IgD-negative memory B cell (primary cell): ENCODE measurements around the gene FGG. TPM values are rescaled to one million over a fixed set of nuclear protein-coding genes. Genes with fewer than 3 reads are reported as not detected.
"Not testable (repeated sequence)": the region's sequence is repeated elsewhere in the genome, so short reads cannot be mapped to it uniquely, and the experiment has no call there.

ENCODE experiments used
- H3K27ac Mint-ChIP-seq, 3 donors: one replicate each; pipeline ENCODE4 v1.8.0; 2020 to 2022; ENCODE audit warnings: mild to moderate bottlenecking in 3 of 3, mixed read lengths in 3 of 3, moderate library complexity in 1 of 3
- H3K27me3 Mint-ChIP-seq: one replicate; pipeline ENCODE4 v1.8.0; 2021; ENCODE audit warnings: mixed read lengths
- H3K36me3 Mint-ChIP-seq: one replicate; pipeline ENCODE4 v1.8.0; 2020; ENCODE audit warnings: mild to moderate bottlenecking, mixed read lengths
- H3K4me1 Mint-ChIP-seq, 3 donors: one replicate each; pipeline ENCODE4 v1.8.0; 2020 to 2022; ENCODE audit warnings: mixed read lengths in 3 of 3, mild to moderate bottlenecking in 1 of 3
- H3K4me3 Mint-ChIP-seq, 4 donors: one replicate each; pipeline ENCODE4 v1.8.0; 2020 to 2022; ENCODE audit warnings: mild to moderate bottlenecking in 4 of 4, mixed read lengths in 4 of 4, moderate library complexity in 3 of 4
- H3K9me3 Mint-ChIP-seq, 3 donors: one replicate each; pipeline ENCODE4 v1.8.0; 2020 to 2021; ENCODE audit warnings: mixed read lengths in 3 of 3, mild to moderate bottlenecking in 1 of 3
- polyA plus RNA-seq: library from polyadenylated mRNA; unstranded; fragments of 300-500 nt; fragmentation: Illumina TruSeq; gene quantifications from one replicate; pipeline ENCODE4 v1.2.3, GENCODE V29; 2021

Gene FGG
- polyA plus RNA-seq, 1 donor from 2014 or later: not detected

- Mint-ChIP-seq H3K27me3 (peaks cover 7% of the 10 kb centered on the region), H3K9me3 (peaks cover 0 to 2% (median 0%) of the 10 kb centered on the region in 3 donors), H3K4me1 (peaks cover 0 to 1% (median 0%) of the 10 kb centered on the region in 3 donors), H3K27ac (peak overlapping the region in 1 of 3 donors; percentile 83), H3K4me3 (no peak overlapping the region), H3K36me3 (peaks cover 2% of the 10 kb centered on the region)
Measured at GRCh38 chr4:154603033-154603943, 9.2 kb downstream of the FGG start.

- Mint-ChIP-seq H3K27ac (no peak overlapping the region), H3K4me3 (no peak overlapping the region), H3K4me1 (peaks cover 0 to 1% (median 0%) of the 10 kb centered on the region in 3 donors), H3K9me3 (peaks cover 0 to 2% (median under 1%) of the 10 kb centered on the region in 3 donors), H3K27me3 (peaks cover 7% of the 10 kb centered on the region), H3K36me3 (peaks cover 2% of the 10 kb centered on the region)
Measured at GRCh38 chr4:154602404-154603020, 9.9 kb downstream of the FGG start.

GRCh38 chr4:154597798-154598774, 14.4 kb downstream of the FGG start:
- Mint-ChIP-seq H3K27ac (no peak overlapping the region), H3K9me3 (peaks cover 0 to 2% (median 1%) of the 10 kb centered on the region in 3 donors), H3K27me3 (peaks cover 3% of the 10 kb centered on the region), H3K36me3 (no peaks in the 10 kb centered on the region), H3K4me3 (no peak overlapping the region), H3K4me1 (peaks cover 0 to 1% (median 0%) of the 10 kb centered on the region in 3 donors)

- not testable (repeated sequence) for H3K27ac Mint-ChIP-seq, H3K4me3 Mint-ChIP-seq, H3K9me3 Mint-ChIP-seq, H3K4me1 Mint-ChIP-seq, H3K36me3 Mint-ChIP-seq, H3K27me3 Mint-ChIP-seq
Measured at GRCh38 chr4:154597281-154597680, 15.2 kb downstream of the FGG start.

- no peaks in the 10 kb centered on the region for H3K27me3 Mint-ChIP-seq
- H3K36me3 Mint-ChIP-seq: no peaks in the 10 kb centered on the region
- no peaks in the 10 kb centered on the region for H3K4me1 Mint-ChIP-seq
- peaks cover 0 to 2% (median 1%) of the 10 kb centered on the region in 3 donors for H3K9me3 Mint-ChIP-seq
- no peak overlapping the region for H3K4me3 Mint-ChIP-seq
- H3K27ac Mint-ChIP-seq: no peak overlapping the region
Measured at GRCh38 chr4:154595807-154596206, 16.6 kb downstream of the FGG start.

GRCh38 chr4:154594343-154594742, 18.1 kb downstream of the FGG start:
- H3K4me1 Mint-ChIP-seq, H3K27ac Mint-ChIP-seq, H3K36me3 Mint-ChIP-seq, H3K27me3 Mint-ChIP-seq, H3K4me3 Mint-ChIP-seq, H3K9me3 Mint-ChIP-seq: not testable (repeated sequence)

GRCh38 chr4:154593868-154594267, 18.6 kb downstream of the FGG start:
- Mint-ChIP-seq H3K4me3 (no peak overlapping the region), H3K4me1 (no peaks in the 10 kb centered on the region), H3K27ac (no peak overlapping the region), H3K9me3 (peaks cover 0 to 3% (median 0%) of the 10 kb centered on the region in 3 donors), H3K36me3 (no peaks in the 10 kb centered on the region), H3K27me3 (peaks cover 2% of the 10 kb centered on the region)

GRCh38 chr4:154591890-154592289, 20.6 kb downstream of the FGG start:
- Mint-ChIP-seq H3K27me3 (peaks cover 6% of the 10 kb centered on the region), H3K9me3 (peaks cover 0 to 2% (median 0%) of the 10 kb centered on the region in 3 donors), H3K4me3 (no peak overlapping the region), H3K4me1 (no peaks in the 10 kb centered on the region), H3K27ac (no peak overlapping the region), H3K36me3 (no peaks in the 10 kb centered on the region)

GRCh38 chr4:154590329-154591006, 22.0 kb downstream of the FGG start, which contains the start of gene FGA:
FGA (minus strand) TSS chr4:154590742; CDS start chr4:154590687, 55 bp downstream.
- Mint-ChIP-seq H3K27ac (peak within 1 kb of the TSS in 1 of 3 donors; percentile 6), H3K27me3 (peaks cover 6% of the 10 kb centered on the region), H3K4me1 (no peaks in the 10 kb centered on the region), H3K36me3 (no peaks in the 10 kb centered on the region), H3K9me3 (peaks cover 0 to 2% (median 0%) of the 10 kb centered on the region in 3 donors), H3K4me3 (no peak within 1 kb of the TSS)

GRCh38 chr4:154589296-154590197, 22.9 kb downstream of the FGG start:
- no peak overlapping the region for H3K4me3 Mint-ChIP-seq
- H3K36me3 Mint-ChIP-seq: no peaks in the 10 kb centered on the region
- H3K27ac Mint-ChIP-seq: peak overlapping the region in 1 of 3 donors; percentile 6
- H3K4me1 Mint-ChIP-seq: no peaks in the 10 kb centered on the region
- peaks cover 0 to 2% (median 0%) of the 10 kb centered on the region in 3 donors for H3K9me3 Mint-ChIP-seq
- peaks cover 6% of the 10 kb centered on the region for H3K27me3 Mint-ChIP-seq

GRCh38 chr4:154588198-154588597, 24.3 kb downstream of the FGG start:
- no peak overlapping the region for H3K27ac Mint-ChIP-seq

GRCh38 chr4:154586296-154587033, 26.0 kb downstream of the FGG start:
- Mint-ChIP-seq H3K4me3 (peak overlapping the region in 1 of 4 donors; percentile 29), H3K9me3 (peaks cover 0 to 2% (median 0%) of the 10 kb centered on the region in 3 donors), H3K27ac (no peak overlapping the region), H3K4me1 (no peaks in the 10 kb centered on the region), H3K36me3 (no peaks in the 10 kb centered on the region), H3K27me3 (peaks cover 6% of the 10 kb centered on the region)

More at GRCh38 chr4:154588198-154588597, 24.3 kb downstream of the FGG start:
- H3K27me3 Mint-ChIP-seq: peaks cover 6% of the 10 kb centered on the region
- no peaks in the 10 kb centered on the region for H3K36me3 Mint-ChIP-seq
- no peaks in the 10 kb centered on the region for H3K4me1 Mint-ChIP-seq
- peaks cover 0 to 2% (median 0%) of the 10 kb centered on the region in 3 donors for H3K9me3 Mint-ChIP-seq
- no peak overlapping the region for H3K4me3 Mint-ChIP-seq
